ENCODE results near the gene CD4. TPM values are rescaled to one million over a fixed set of nuclear protein-coding genes. Genes with fewer than 3 reads are reported as not detected.

Gene CD4
- total and polyA plus RNA-seq, 2 donors (not counting 3 experiments of a cell fraction or from before 2014, with no cell fraction given), result not detected

DNA sequence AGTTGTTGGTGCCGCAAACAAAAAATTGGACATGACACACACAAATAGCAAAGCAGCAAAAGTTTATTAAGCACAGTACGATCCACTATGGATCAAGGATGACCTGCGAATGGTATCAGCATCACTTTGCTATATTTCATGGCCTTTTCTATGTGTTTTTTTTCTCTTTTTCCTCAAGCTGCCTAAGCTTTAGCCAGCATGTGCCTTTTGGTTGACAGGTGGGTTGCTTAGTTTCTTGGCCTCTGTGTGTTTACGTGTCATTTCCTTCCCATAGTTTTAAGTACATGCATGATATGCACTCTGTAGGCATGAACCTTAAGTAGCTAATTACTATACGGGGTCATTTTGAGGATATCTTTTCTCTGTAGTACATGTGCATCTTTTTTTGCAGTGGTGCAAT lies 9.8 kb downstream of the CD4 start:
- FAIRE-seq (no peak), DNase-seq (ENCODE audit: low read depth, low spot score) (no peak)
- intact Hi-C loops (cut with micrococcal nuclease) (no loop called here), dilution Hi-C loops (cut with MboI; ENCODE audit: extremely low pct_ligation_motif_present, low sequenced_read_pairs) (no loop called here)
- no peak overlapping the region for H3K27ac ChIP-seq (ENCODE audit: insufficient read depth, low read depth, low read length)
- ChIA-PET CTCF (no interaction called here), POLR2A (no interaction called here)
- no peak overlapping the region for H3K9ac ChIP-seq (replicated peaks; ENCODE audit: extremely low read depth, insufficient read depth, low read length)
- TF ChIP-seq JUN (IDR thresholded peaks at IDR 0.05; ENCODE audit: borderline replicate concordance, insufficient read depth, insufficient read length, low read depth), result no peak
- no peak for TF ChIP-seq FOS (IDR thresholded peaks at IDR 0.05; ENCODE audit: borderline replicate concordance, insufficient read depth, low read length)
- TF ChIP-seq EZH2 (IDR thresholded peaks at IDR 0.05; ENCODE audit: borderline replicate concordance, low read depth, low read length, severe bottlenecking), result no peak
- no peak for TF ChIP-seq POLR2A (IDR thresholded peaks at IDR 0.05; ENCODE audit: low read depth, low read length)
- TF ChIP-seq GATA2 (IDR thresholded peaks at IDR 0.05; ENCODE audit: insufficient read depth, insufficient read length, low read depth, low read length), result no peak
- no peak for TF ChIP-seq POLR2AphosphoS5 (IDR thresholded peaks at IDR 0.05; ENCODE audit: insufficient read depth, low read depth, low read length)
- no peak for TF ChIP-seq MAX (IDR thresholded peaks at IDR 0.05; ENCODE audit: insufficient read depth, insufficient read length)
- no peak for TF ChIP-seq MYC (IDR thresholded peaks at IDR 0.05; ENCODE audit: low read depth, low read length)
- no peak overlapping the region for H2AFZ ChIP-seq (ENCODE audit: low read depth, low read length)
- H3K9me3 ChIP-seq (replicated peaks; ENCODE audit: control insufficient read depth, insufficient read depth, low read length), result no peaks in the 10 kb centered on the region
- H3K4me2 ChIP-seq (ENCODE audit: insufficient read depth, low read length), result no peak overlapping the region
- no TSS peak for BruUV-seq (replicated peaks)
- H3K79me2 ChIP-seq (ENCODE audit: control insufficient read depth, insufficient read depth, low read length), result no peaks in the 10 kb centered on the region
- no peaks in the 10 kb centered on the region for H3K36me3 ChIP-seq (ENCODE audit: control insufficient read depth in 2 of 2, extremely low read depth in 1 of 2, insufficient read depth in 2 of 2, low read length in 2 of 2)
- peaks cover 7 to 9% of the 10 kb centered on the region in 2 experiments for H3K27me3 ChIP-seq (ENCODE audit: control insufficient read depth in 2 of 2, insufficient read depth in 2 of 2, low read length in 2 of 2)
- no peaks in the 10 kb centered on the region for H3K4me1 ChIP-seq (ENCODE audit: control insufficient read depth, extremely low read depth, insufficient read depth, low read length)
- H3K4me3 ChIP-seq (replicated peaks in 1 of 3; ENCODE audit: insufficient read depth in 1 of 3, low read depth in 1 of 3, low read length in 3 of 3), result no peak overlapping the region
- H3K9me1 ChIP-seq (replicated peaks; ENCODE audit: control insufficient read depth, extremely low read depth, insufficient read depth, low read length), result no peaks in the 10 kb centered on the region
- H4K20me1 ChIP-seq (replicated peaks; ENCODE audit: control insufficient read depth, extremely low read depth, insufficient read depth, low read length), result no peaks in the 10 kb centered on the region

GRCh38 chr12:6807170-6807569 lies 17.8 kb downstream of the CD4 start:
- Histone ChIP-seq H2AFZ (ENCODE audit: low read depth, low read length) (no peak overlapping the region), H3K4me2 (ENCODE audit: insufficient read depth, low read length) (no peak overlapping the region), H3K36me3 (ENCODE audit: control insufficient read depth in 2 of 2, extremely low read depth in 1 of 2, insufficient read depth in 2 of 2, low read length in 2 of 2) (no peaks in the 10 kb centered on the region), H3K9me1 (replicated peaks; ENCODE audit: control insufficient read depth, extremely low read depth, insufficient read depth, low read length) (no peaks in the 10 kb centered on the region), H3K9me3 (replicated peaks; ENCODE audit: control insufficient read depth, insufficient read depth, low read length) (no peaks in the 10 kb centered on the region), H3K9ac (replicated peaks; ENCODE audit: extremely low read depth, insufficient read depth, low read length) (no peak overlapping the region), H3K4me3 (replicated peaks in 1 of 3; ENCODE audit: insufficient read depth in 1 of 3, low read depth in 1 of 3, low read length in 3 of 3) (no peak overlapping the region), H3K27me3 (ENCODE audit: control insufficient read depth in 2 of 2, insufficient read depth in 2 of 2, low read length in 2 of 2) (peaks cover 0 to 9% of the 10 kb centered on the region in 2 experiments), H3K4me1 (ENCODE audit: control insufficient read depth, extremely low read depth, insufficient read depth, low read length) (no peaks in the 10 kb centered on the region), H3K27ac (ENCODE audit: insufficient read depth, low read depth, low read length) (no peak overlapping the region), H3K79me2 (ENCODE audit: control insufficient read depth, insufficient read depth, low read length) (no peaks in the 10 kb centered on the region), H4K20me1 (replicated peaks; ENCODE audit: control insufficient read depth, extremely low read depth, insufficient read depth, low read length) (no peaks in the 10 kb centered on the region)
- no TSS peak for BruUV-seq (replicated peaks)
- no peak for DNase-seq (ENCODE audit: low read depth, low spot score)
- CTCF ChIA-PET, result interaction anchor here (0.9 to 1.7 kb wide), 3 partner anchors 11 to 18 kb away, joined by 3 to 4 read pairs (median 3); no protein-coding TSS in a partner anchor
- TF ChIP-seq JUN (IDR thresholded peaks at IDR 0.05; ENCODE audit: borderline replicate concordance, insufficient read depth, insufficient read length, low read depth) (no peak), GATA2 (IDR thresholded peaks at IDR 0.05; ENCODE audit: insufficient read depth, insufficient read length, low read depth, low read length) (no peak), POLR2A (IDR thresholded peaks at IDR 0.05; ENCODE audit: low read depth, low read length) (no peak), MAX (IDR thresholded peaks at IDR 0.05; ENCODE audit: insufficient read depth, insufficient read length) (no peak), EZH2 (IDR thresholded peaks at IDR 0.05; ENCODE audit: borderline replicate concordance, low read depth, low read length, severe bottlenecking) (no peak), POLR2AphosphoS5 (IDR thresholded peaks at IDR 0.05; ENCODE audit: insufficient read depth, low read depth, low read length) (no peak), MYC (IDR thresholded peaks at IDR 0.05; ENCODE audit: low read depth, low read length) (no peak), FOS (IDR thresholded peaks at IDR 0.05; ENCODE audit: borderline replicate concordance, insufficient read depth, low read length) (no peak)
- TF ChIP-seq, protein P1, sequence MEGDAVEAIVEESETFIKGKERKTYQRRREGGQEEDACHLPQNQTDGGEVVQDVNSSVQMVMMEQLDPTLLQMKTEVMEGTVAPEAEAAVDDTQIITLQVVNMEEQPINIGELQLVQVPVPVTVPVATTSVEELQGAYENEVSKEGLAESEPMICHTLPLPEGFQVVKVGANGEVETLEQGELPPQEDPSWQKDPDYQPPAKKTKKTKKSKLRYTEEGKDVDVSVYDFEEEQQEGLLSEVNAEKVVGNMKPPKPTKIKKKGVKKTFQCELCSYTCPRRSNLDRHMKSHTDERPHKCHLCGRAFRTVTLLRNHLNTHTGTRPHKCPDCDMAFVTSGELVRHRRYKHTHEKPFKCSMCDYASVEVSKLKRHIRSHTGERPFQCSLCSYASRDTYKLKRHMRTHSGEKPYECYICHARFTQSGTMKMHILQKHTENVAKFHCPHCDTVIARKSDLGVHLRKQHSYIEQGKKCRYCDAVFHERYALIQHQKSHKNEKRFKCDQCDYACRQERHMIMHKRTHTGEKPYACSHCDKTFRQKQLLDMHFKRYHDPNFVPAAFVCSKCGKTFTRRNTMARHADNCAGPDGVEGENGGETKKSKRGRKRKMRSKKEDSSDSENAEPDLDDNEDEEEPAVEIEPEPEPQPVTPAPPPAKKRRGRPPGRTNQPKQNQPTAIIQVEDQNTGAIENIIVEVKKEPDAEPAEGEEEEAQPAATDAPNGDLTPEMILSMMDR (IDR thresholded peaks at IDR 0.05; ENCODE audit: extremely low read depth in 1 of 2, insufficient read depth in 1 of 2, low read depth in 1 of 2, low read length in 2 of 2), result no peak
- POLR2A ChIA-PET, result no interaction called here
- dilution Hi-C loops (cut with MboI; ENCODE audit: extremely low pct_ligation_motif_present, low sequenced_read_pairs) (no loop called here), intact Hi-C loops (cut with micrococcal nuclease) (no loop called here)
- no peak for FAIRE-seq
